Measurements from ENCODE around the gene LINGO3.

GRCh38 chr19:2331601-2332246 lies 23.8 kb upstream of the LINGO3 start:
- TF ChIP-seq, protein P1, sequence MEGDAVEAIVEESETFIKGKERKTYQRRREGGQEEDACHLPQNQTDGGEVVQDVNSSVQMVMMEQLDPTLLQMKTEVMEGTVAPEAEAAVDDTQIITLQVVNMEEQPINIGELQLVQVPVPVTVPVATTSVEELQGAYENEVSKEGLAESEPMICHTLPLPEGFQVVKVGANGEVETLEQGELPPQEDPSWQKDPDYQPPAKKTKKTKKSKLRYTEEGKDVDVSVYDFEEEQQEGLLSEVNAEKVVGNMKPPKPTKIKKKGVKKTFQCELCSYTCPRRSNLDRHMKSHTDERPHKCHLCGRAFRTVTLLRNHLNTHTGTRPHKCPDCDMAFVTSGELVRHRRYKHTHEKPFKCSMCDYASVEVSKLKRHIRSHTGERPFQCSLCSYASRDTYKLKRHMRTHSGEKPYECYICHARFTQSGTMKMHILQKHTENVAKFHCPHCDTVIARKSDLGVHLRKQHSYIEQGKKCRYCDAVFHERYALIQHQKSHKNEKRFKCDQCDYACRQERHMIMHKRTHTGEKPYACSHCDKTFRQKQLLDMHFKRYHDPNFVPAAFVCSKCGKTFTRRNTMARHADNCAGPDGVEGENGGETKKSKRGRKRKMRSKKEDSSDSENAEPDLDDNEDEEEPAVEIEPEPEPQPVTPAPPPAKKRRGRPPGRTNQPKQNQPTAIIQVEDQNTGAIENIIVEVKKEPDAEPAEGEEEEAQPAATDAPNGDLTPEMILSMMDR (IDR thresholded peaks at IDR 0.05): no peak
- TF ChIP-seq POLR2A (IDR thresholded peaks at IDR 0.05): no peak
